ENCODE measurements around the gene CAPN1. TPM values are rescaled to one million over a fixed set of nuclear protein-coding genes. Genes with fewer than 3 reads are reported as not detected.

CAPN1 gene
- total and polyA plus RNA-seq, 2 of the 13 experiments (the other 11 are each of a cell fraction or from before 2014, with no cell fraction given), result 57.3 to 82.6 TPM

DNA sequence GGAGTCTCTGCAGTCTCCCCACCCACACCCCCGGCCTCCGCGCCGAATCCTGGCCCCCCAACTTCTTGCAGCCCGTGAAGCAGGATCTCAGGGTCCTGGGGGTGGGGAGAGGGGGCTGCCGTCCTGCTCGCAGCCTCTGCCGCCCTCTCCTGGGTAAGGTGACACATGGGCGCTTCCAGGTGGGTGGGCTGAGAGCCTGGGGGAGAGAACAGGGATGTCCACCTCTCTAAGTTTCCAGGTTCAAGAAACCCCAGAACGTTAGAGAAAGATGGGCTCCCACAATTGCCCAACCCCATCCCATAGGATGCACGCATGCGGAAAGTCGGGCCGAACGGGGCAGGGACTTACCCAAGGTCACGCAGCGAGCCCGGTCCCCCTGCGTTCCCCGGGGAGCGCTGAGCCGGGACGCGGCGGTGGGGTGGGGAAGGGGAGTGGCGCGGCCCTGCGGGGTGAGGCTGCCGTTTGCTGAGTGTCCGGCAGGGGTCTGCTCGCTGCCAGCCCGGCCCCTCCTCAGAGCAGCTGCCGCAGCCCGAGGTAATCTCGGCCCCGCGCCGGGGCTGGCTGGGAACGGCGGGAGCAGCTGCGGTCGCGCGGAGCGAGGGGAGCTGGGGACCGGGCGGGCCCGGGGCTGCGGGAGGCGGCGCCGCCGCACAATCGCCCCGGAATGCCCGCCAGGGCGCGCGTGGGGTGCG lies 705 bp upstream of the CAPN1 start (continued):
- TF ChIP-seq, protein P1, sequence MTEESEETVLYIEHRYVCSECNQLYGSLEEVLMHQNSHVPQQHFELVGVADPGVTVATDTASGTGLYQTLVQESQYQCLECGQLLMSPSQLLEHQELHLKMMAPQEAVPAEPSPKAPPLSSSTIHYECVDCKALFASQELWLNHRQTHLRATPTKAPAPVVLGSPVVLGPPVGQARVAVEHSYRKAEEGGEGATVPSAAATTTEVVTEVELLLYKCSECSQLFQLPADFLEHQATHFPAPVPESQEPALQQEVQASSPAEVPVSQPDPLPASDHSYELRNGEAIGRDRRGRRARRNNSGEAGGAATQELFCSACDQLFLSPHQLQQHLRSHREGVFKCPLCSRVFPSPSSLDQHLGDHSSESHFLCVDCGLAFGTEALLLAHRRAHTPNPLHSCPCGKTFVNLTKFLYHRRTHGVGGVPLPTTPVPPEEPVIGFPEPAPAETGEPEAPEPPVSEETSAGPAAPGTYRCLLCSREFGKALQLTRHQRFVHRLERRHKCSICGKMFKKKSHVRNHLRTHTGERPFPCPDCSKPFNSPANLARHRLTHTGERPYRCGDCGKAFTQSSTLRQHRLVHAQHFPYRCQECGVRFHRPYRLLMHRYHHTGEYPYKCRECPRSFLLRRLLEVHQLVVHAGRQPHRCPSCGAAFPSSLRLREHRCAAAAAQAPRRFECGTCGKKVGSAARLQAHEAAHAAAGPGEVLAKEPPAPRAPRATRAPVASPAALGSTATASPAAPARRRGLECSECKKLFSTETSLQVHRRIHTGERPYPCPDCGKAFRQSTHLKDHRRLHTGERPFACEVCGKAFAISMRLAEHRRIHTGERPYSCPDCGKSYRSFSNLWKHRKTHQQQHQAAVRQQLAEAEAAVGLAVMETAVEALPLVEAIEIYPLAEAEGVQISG (CRISPR knock-in tag; IDR thresholded peaks at IDR 0.05), result peak; percentile 48; the same call in 1 of the 2 replicates
- TF ChIP-seq, protein P2, sequence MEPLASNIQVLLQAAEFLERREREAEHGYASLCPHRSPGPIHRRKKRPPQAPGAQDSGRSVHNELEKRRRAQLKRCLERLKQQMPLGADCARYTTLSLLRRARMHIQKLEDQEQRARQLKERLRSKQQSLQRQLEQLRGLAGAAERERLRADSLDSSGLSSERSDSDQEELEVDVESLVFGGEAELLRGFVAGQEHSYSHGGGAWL (CRISPR knock-in tag; IDR thresholded peaks at IDR 0.05), result 0 out of 2 replicates have a peak, but pooled peaks have one; percentile 59
- no peak for TF ChIP-seq ZNF235 (CRISPR knock-in tag; IDR thresholded peaks at IDR 0.05; ENCODE audit: borderline replicate concordance)
- peak; percentile 81; the same call in 1 of the 2 replicates for TF ChIP-seq SMAD1 (CRISPR knock-in tag; IDR thresholded peaks at IDR 0.05; ENCODE audit: borderline replicate concordance, low read depth)
- TF ChIP-seq ZNF44 (CRISPR knock-in tag; IDR thresholded peaks at IDR 0.05), result no peak
- TF ChIP-seq GATAD2A (CRISPR knock-in tag; IDR thresholded peaks at IDR 0.05), result peak; percentile 59
- TF ChIP-seq, protein P3, sequence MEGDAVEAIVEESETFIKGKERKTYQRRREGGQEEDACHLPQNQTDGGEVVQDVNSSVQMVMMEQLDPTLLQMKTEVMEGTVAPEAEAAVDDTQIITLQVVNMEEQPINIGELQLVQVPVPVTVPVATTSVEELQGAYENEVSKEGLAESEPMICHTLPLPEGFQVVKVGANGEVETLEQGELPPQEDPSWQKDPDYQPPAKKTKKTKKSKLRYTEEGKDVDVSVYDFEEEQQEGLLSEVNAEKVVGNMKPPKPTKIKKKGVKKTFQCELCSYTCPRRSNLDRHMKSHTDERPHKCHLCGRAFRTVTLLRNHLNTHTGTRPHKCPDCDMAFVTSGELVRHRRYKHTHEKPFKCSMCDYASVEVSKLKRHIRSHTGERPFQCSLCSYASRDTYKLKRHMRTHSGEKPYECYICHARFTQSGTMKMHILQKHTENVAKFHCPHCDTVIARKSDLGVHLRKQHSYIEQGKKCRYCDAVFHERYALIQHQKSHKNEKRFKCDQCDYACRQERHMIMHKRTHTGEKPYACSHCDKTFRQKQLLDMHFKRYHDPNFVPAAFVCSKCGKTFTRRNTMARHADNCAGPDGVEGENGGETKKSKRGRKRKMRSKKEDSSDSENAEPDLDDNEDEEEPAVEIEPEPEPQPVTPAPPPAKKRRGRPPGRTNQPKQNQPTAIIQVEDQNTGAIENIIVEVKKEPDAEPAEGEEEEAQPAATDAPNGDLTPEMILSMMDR (CRISPR knock-in tag; IDR thresholded peaks at IDR 0.05), result peak; percentile 92
- TF ChIP-seq, protein P4, sequence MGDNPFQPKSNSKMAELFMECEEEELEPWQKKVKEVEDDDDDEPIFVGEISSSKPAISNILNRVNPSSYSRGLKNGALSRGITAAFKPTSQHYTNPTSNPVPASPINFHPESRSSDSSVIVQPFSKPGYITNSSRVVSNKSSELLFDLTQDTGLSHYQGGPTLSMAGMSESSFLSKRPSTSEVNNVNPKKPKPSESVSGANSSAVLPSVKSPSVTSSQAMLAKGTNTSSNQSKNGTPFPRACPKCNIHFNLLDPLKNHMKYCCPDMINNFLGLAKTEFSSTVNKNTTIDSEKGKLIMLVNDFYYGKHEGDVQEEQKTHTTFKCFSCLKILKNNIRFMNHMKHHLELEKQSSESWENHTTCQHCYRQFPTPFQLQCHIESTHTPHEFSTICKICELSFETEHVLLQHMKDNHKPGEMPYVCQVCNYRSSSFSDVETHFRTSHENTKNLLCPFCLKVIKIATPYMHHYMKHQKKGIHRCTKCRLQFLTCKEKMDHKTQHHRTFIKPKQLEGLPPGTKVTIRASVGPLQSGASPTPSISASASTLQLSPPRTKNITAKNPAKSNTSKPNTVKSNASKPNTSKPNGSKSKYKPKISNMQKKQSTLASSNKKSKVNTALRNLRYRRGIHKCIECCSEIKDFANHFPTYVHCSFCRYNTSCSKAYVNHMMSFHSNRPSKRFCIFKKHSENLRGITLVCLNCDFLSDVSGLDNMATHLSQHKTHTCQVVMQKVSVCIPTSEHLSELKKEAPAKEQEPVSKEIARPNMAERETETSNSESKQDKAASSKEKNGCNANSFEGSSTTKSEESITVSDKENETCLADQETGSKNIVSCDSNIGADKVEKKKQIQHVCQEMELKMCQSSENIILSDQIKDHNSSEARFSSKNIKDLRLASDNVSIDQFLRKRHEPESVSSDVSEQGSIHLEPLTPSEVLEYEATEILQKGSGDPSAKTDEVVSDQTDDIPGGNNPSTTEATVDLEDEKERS (CRISPR knock-in tag; IDR thresholded peaks at IDR 0.05), result no peak
- TF ChIP-seq RBM39 (IDR thresholded peaks at IDR 0.05; ENCODE audit: low read depth, low read length, poor library complexity, severe bottlenecking), result no peak
- TF ChIP-seq ZBTB7B (CRISPR knock-in tag; IDR thresholded peaks at IDR 0.05), result peak; percentile 89
- TF ChIP-seq TBX2 (CRISPR knock-in tag; IDR thresholded peaks at IDR 0.05; ENCODE audit: borderline replicate concordance), result peak; percentile 19; the same call in 1 of the 2 replicates
- TF ChIP-seq MIXL1 (CRISPR knock-in tag; IDR thresholded peaks at IDR 0.05), result no peak
- TF ChIP-seq, protein P5, sequence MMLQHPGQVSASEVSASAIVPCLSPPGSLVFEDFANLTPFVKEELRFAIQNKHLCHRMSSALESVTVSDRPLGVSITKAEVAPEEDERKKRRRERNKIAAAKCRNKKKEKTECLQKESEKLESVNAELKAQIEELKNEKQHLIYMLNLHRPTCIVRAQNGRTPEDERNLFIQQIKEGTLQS (CRISPR knock-in tag; IDR thresholded peaks at IDR 0.05), result no peak
- no peak for TF ChIP-seq RNF2 (conservative IDR thresholded peaks at IDR 0.05; ENCODE audit: low read depth)
- TF ChIP-seq POLR2A (IDR thresholded peaks at IDR 0.05; ENCODE audit: insufficient read depth in 1 of 2, low read depth in 2 of 2, low read length in 2 of 2), result peak in 1 of 2 experiments; percentile 47; a peak in 1 of 4 replicates
- TF ChIP-seq, protein P6, sequence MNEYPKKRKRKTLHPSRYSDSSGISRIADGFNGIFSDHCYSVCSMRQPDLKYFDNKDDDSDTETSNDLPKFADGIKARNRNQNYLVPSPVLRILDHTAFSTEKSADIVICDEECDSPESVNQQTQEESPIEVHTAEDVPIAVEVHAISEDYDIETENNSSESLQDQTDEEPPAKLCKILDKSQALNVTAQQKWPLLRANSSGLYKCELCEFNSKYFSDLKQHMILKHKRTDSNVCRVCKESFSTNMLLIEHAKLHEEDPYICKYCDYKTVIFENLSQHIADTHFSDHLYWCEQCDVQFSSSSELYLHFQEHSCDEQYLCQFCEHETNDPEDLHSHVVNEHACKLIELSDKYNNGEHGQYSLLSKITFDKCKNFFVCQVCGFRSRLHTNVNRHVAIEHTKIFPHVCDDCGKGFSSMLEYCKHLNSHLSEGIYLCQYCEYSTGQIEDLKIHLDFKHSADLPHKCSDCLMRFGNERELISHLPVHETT (CRISPR knock-in tag; conservative IDR thresholded peaks at IDR 0.05), result 0 out of 2 replicates have a peak, but pooled peaks have one; percentile 58
- peak; percentile 48; the same call in 1 of the 2 replicates for TF ChIP-seq SALL1 (CRISPR knock-in tag; IDR thresholded peaks at IDR 0.05)
